Putamen (tissue), 1 donor: ENCODE results near the gene ABCA5.
"Not testable (repeated sequence)": the region's sequence is repeated elsewhere in the genome, so short reads cannot be mapped to it uniquely, and the experiment has no call there.

ENCODE experiments used
- DNase-seq: peaks from one replicate; pipeline ENCODE4 v3.0.0-alpha.2; 2016; ENCODE audit warnings: low spot score

Gene ABCA5

GRCh38 chr17:69325518-69326376 is 1.2 kb downstream of the ABCA5 start:
- no peak for DNase-seq

GRCh38 chr17:69323806-69324205 is 3.1 kb downstream of the ABCA5 start:
- no peak for DNase-seq

GRCh38 chr17:69320908-69321238 is 6.1 kb downstream of the ABCA5 start:
- no peak for DNase-seq

- DNase-seq: no peak
Measured at GRCh38 chr17:69320210-69320907, 6.6 kb downstream of the ABCA5 start.

GRCh38 chr17:69317625-69318024 is 9.3 kb downstream of the ABCA5 start:
- DNase-seq: no peak

GRCh38 chr17:69314246-69315065 is 12.5 kb downstream of the ABCA5 start:
- no peak for DNase-seq

GRCh38 chr17:69305177-69305576 is 21.8 kb downstream of the ABCA5 start:
- no peak for DNase-seq

GRCh38 chr17:69302682-69303081 is 24.3 kb downstream of the ABCA5 start:
- DNase-seq: no peak

GRCh38 chr17:69300222-69300621 is 26.7 kb downstream of the ABCA5 start:
- DNase-seq: no peak

- not testable (repeated sequence) for DNase-seq
Measured at GRCh38 chr17:69298120-69298722, 28.7 kb downstream of the ABCA5 start.

GRCh38 chr17:69287168-69287567 is 39.8 kb downstream of the ABCA5 start:
- no peak for DNase-seq

GRCh38 chr17:69286257-69286656 is 40.7 kb downstream of the ABCA5 start:
- no peak for DNase-seq

- DNase-seq: no peak
Measured at GRCh38 chr17:69284646-69285045, 42.3 kb downstream of the ABCA5 start.

- no peak for DNase-seq
Measured at GRCh38 chr17:69282002-69282401, 44.9 kb downstream of the ABCA5 start.

GRCh38 chr17:69276279-69276678 is 50.7 kb downstream of the ABCA5 start:
- DNase-seq: not testable (repeated sequence)

GRCh38 chr17:69275751-69276150 is 51.2 kb downstream of the ABCA5 start:
- no peak for DNase-seq

- no peak for DNase-seq
Measured at GRCh38 chr17:69271023-69271422, 55.9 kb downstream of the ABCA5 start.

GRCh38 chr17:69269131-69269998 is 57.6 kb downstream of the ABCA5 start:
- DNase-seq: no peak

GRCh38 chr17:69268543-69269014 is 58.4 kb downstream of the ABCA5 start:
- no peak for DNase-seq

- no peak for DNase-seq
Measured at GRCh38 chr17:69267219-69267618, 59.7 kb downstream of the ABCA5 start.

- DNase-seq: no peak
Measured at GRCh38 chr17:69265873-69266272, 61.1 kb downstream of the ABCA5 start.
